ENCODE data around the gene KRTAP13-4. TPM values are rescaled to one million over a fixed set of nuclear protein-coding genes. Genes with fewer than 3 reads are reported as not detected.

The KRTAP13-4 gene
- not detected for total RNA-seq

- ATAC-seq = no peak
- 71 to 83% methylated on average over 7 of the region's 9 CpGs for WGBS, 2 donors (ENCODE audit: low coverage in 1 of 2)
- no peak within 1 kb of the TSS for H3K27ac ChIP-seq
- no peak within 1 kb of the TSS for H3K4me3 ChIP-seq
- H3K9me3 ChIP-seq = no peaks in the 10 kb centered on the region
- H3K36me3 ChIP-seq = no peaks in the 10 kb centered on the region
- no peaks in the 10 kb centered on the region for H3K27me3 ChIP-seq
- TF ChIP-seq EP300 (IDR thresholded peaks at IDR 0.05) = no peak
- TF ChIP-seq POLR2A (IDR thresholded peaks at IDR 0.05) = no peak
- TF ChIP-seq POLR2AphosphoS5 (IDR thresholded peaks at IDR 0.05) = no peak
- TF ChIP-seq CTCF (IDR thresholded peaks at IDR 0.05) = no peak
- no peaks in the 10 kb centered on the region for H3K4me1 ChIP-seq
Measured at GRCh38 chr21:30430170-30430655, at the start of gene KRTAP13-4. KRTAP13-4 (plus strand) TSS chr21:30430220; CDS start chr21:30430276, 56 bp downstream.

GRCh38 chr21:30382201-30382600, 47.8 kb upstream of the KRTAP13-4 start:
- H3K4me1 ChIP-seq = no peaks in the 10 kb centered on the region
- H3K4me3 ChIP-seq = no peak overlapping the region
- no peaks in the 10 kb centered on the region for H3K36me3 ChIP-seq
- H3K27ac ChIP-seq = no peak overlapping the region
- H3K27me3 ChIP-seq = no peaks in the 10 kb centered on the region
- no peaks in the 10 kb centered on the region for H3K9me3 ChIP-seq
- WGBS, 2 donors (ENCODE audit: low coverage in 1 of 2) = 10 to 17% methylated on average over 1 of the region's 1 CpG
- TF ChIP-seq POLR2AphosphoS5 (IDR thresholded peaks at IDR 0.05) = no peak
- no peak for TF ChIP-seq POLR2A (IDR thresholded peaks at IDR 0.05)
- no peak for TF ChIP-seq CTCF (IDR thresholded peaks at IDR 0.05)
- no peak for TF ChIP-seq EP300 (IDR thresholded peaks at IDR 0.05)
- no peak for ATAC-seq

- 41 to 58% methylated on average over 2 of the region's 2 CpGs for WGBS, 2 donors (ENCODE audit: low coverage in 1 of 2)
- Histone ChIP-seq H3K4me3 (no peak overlapping the region), H3K4me1 (no peaks in the 10 kb centered on the region), H3K27me3 (no peaks in the 10 kb centered on the region), H3K27ac (no peak overlapping the region), H3K9me3 (peaks cover 0 to 11% (median 0%) of the 10 kb centered on the region in 3 donors), H3K36me3 (no peaks in the 10 kb centered on the region)
- ATAC-seq = no peak
- TF ChIP-seq EP300 (IDR thresholded peaks at IDR 0.05) (no peak), POLR2AphosphoS5 (IDR thresholded peaks at IDR 0.05) (no peak), CTCF (IDR thresholded peaks at IDR 0.05) (no peak), POLR2A (IDR thresholded peaks at IDR 0.05) (no peak)
Measured at GRCh38 chr21:30391492-30392025, 38.5 kb upstream of the KRTAP13-4 start.

- H3K4me1 ChIP-seq = no peaks in the 10 kb centered on the region
- no peaks in the 10 kb centered on the region for H3K27me3 ChIP-seq
- H3K27ac ChIP-seq = no peak within 1 kb of the TSS
- no peak for ATAC-seq
- H3K9me3 ChIP-seq = peaks cover 0 to 6% (median 0%) of the 10 kb centered on the region in 3 donors
- no peak for TF ChIP-seq EP300 (IDR thresholded peaks at IDR 0.05)
- no peak for TF ChIP-seq POLR2A (IDR thresholded peaks at IDR 0.05)
- TF ChIP-seq CTCF (IDR thresholded peaks at IDR 0.05) = no peak
- no peak for TF ChIP-seq POLR2AphosphoS5 (IDR thresholded peaks at IDR 0.05)
- WGBS, 2 donors (ENCODE audit: low coverage in 1 of 2) = 27 to 42% methylated on average over 2 to 4 of the region's 4 CpGs
- no peaks in the 10 kb centered on the region for H3K36me3 ChIP-seq
- no peak within 1 kb of the TSS for H3K4me3 ChIP-seq
Measured at GRCh38 chr21:30395731-30396130, 34.3 kb upstream of the KRTAP13-4 start, which contains the start of gene KRTAP13-1. KRTAP13-1 (plus strand) TSS chr21:30396031; CDS start chr21:30396087, 56 bp downstream.

Measured in gastroesophageal sphincter (tissue), 4 donors.